ENCODE measurements around the gene MRRF.

DNA sequence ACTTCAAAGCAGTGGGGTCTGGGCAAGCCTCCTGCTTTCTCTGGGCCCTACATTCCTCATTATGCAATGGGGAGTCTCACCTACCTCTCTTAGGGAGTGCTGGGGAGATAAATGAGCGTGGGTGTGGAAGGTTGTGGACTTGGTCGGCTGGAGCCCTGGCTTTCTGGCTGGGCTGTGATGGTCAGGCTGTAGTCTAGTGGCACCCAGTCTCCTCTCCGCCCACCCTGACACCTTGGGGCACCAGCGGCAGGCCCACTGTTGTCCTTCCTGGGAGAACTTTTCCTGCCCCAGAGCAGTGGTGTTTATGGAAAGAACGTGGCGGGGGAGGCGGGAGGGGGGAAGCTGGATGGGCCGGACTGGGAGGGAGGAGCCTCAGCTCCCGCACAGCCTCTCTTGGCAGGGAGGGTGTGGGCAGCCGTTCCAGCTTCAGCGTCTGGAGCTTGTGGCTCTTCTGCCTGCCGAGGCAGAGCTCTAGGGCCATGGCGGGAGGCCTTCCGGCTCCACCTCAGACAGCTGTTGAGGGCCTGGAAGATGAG is 110.3 kb downstream of the MRRF start:
- TF ChIP-seq, protein P1, sequence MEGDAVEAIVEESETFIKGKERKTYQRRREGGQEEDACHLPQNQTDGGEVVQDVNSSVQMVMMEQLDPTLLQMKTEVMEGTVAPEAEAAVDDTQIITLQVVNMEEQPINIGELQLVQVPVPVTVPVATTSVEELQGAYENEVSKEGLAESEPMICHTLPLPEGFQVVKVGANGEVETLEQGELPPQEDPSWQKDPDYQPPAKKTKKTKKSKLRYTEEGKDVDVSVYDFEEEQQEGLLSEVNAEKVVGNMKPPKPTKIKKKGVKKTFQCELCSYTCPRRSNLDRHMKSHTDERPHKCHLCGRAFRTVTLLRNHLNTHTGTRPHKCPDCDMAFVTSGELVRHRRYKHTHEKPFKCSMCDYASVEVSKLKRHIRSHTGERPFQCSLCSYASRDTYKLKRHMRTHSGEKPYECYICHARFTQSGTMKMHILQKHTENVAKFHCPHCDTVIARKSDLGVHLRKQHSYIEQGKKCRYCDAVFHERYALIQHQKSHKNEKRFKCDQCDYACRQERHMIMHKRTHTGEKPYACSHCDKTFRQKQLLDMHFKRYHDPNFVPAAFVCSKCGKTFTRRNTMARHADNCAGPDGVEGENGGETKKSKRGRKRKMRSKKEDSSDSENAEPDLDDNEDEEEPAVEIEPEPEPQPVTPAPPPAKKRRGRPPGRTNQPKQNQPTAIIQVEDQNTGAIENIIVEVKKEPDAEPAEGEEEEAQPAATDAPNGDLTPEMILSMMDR (IDR thresholded peaks at IDR 0.05): no peak
- no peak for TF ChIP-seq EZH2 (IDR thresholded peaks at IDR 0.05)
